K562 (cell line): ENCODE measurements around the gene CAPN12. TPM values are rescaled to one million over a fixed set of nuclear protein-coding genes. Genes with fewer than 3 reads are reported as not detected.

Experiments used
- CBX8 ChIP-seq: fragments of 200-600 bp; sonication (generic); IDR thresholded peaks from 2 replicates; pipeline ENCODE4 v1.6.1; 2012; ENCODE audit warnings: borderline replicate concordance, mixed run types, low read depth, mild to moderate bottlenecking, moderate library complexity, mixed read lengths, low read length, control low read depth, inconsistent platforms; ENCODE audit not compliant: poor library complexity, severe bottlenecking; ENCODE audit errors: extremely low read depth
- CCAR2 ChIP-seq: fragments of 200-400 bp; formaldehyde crosslinking; IDR thresholded peaks from 2 replicates; pipeline ENCODE4 v1.6.1; 2017; ENCODE audit warnings: mild to moderate bottlenecking, low read depth, low read length
- KDM1A ChIP-seq, 2 experiments: fragments of 450-650 bp; IDR thresholded peaks; 2 replicates each; pipeline ENCODE4 v1.6.1; 2016; ENCODE audit warnings: mild to moderate bottlenecking in 2 of 2
- RAD51 ChIP-seq: fragments of 450-650 bp; IDR thresholded peaks from 2 replicates; pipeline ENCODE4 v1.7.1; 2016; ENCODE audit warnings: low read depth, mild to moderate bottlenecking, borderline replicate concordance
- RNF2 ChIP-seq: sonication (generic); IDR thresholded peaks from 2 replicates; pipeline ENCODE4 v1.6.1; 2016
- SMARCC2 ChIP-seq: fragments of 450-650 bp; IDR thresholded peaks from 2 replicates; pipeline ENCODE4 v1.6.1; 2017; ENCODE audit warnings: antibody characterized with exemption, moderate library complexity, mild to moderate bottlenecking, low read depth
- SMARCE1 ChIP-seq: fragments of 450-650 bp; IDR thresholded peaks from 2 replicates; pipeline ENCODE4 v1.7.1; 2016; ENCODE audit warnings: mild to moderate bottlenecking
- TEAD1 ChIP-seq, 2 experiments: fragments of 450-650 bp in 1 of 2; sonication (generic) in 1 of 2; formaldehyde crosslinking; IDR thresholded peaks; 2 replicates each; pipeline versions ENCODE4 v1.4.0 to v1.8.0; 2020 to 2022; ENCODE audit warnings: mild to moderate bottlenecking in 2 of 2, missing genetic modification reagents in 1 of 2
- polyA plus RNA-seq, 8 experiments: library from polyadenylated mRNA; depleted of rRNA in 4 of 8; stranded (reverse) in 5 of 8; unstranded in 3 of 8; fragments of >200 nt; fragmentation: Nextera tagmentation in 2 of 8; fragmentation: Illumina TruSeq in 1 of 8; extraction: Ambion mirVana in 2 of 8; extraction: Trizol in 1 of 8; gene quantifications; 2 replicates each; pipeline versions ENCODE4 v1.2.1 to v1.2.3, GENCODE V29; 2011 to 2014; ENCODE audit warnings: inconsistent platforms in 1 of 8, missing spikeins in 1 of 8
- total RNA-seq, 7 experiments: library from RNA; depleted of rRNA in 6 of 7; stranded (reverse); fragments of >200 nt in 6 of 7; fragmentation: Illumina TruSeq in 2 of 7; extraction: Trizol in 2 of 7; gene quantifications; 2 replicates each; pipeline versions ENCODE4 v1.2.1 to v1.2.3, GENCODE V29; 2011 to 2021; ENCODE audit warnings: low replicate concordance in 1 of 7
- TF ChIP-seq, protein P1 (sequence below), 2 experiments: fragments of 450-650 bp; formaldehyde crosslinking in 1 of 2; IDR thresholded peaks; 2 replicates each; pipeline versions ENCODE4 v1.4.0 to v1.6.1; 2014 to 2020; ENCODE audit warnings: mild to moderate bottlenecking in 2 of 2, borderline replicate concordance in 1 of 2, low read depth in 1 of 2
- TF ChIP-seq, protein P2 (sequence below), 2 experiments: fragments of 450-650 bp in 1 of 2; sonication (generic) in 1 of 2; formaldehyde crosslinking in 1 of 2; IDR thresholded peaks in 1 of 2; conservative IDR thresholded peaks in 1 of 2; 2 replicates each; pipeline versions ENCODE4 v1.6.1 to v1.8.1; 2016 to 2023; ENCODE audit warnings: mild to moderate bottlenecking in 2 of 2, moderate library complexity in 2 of 2, inconsistent platforms in 1 of 2, missing genetic modification reagents in 1 of 2
- TF ChIP-seq, protein P3 (sequence below): fragments of 450-650 bp; IDR thresholded peaks from 2 replicates; pipeline ENCODE4 v1.6.1; 2016
- TF ChIP-seq, protein P4 (sequence below): fragments of 450-650 bp; formaldehyde crosslinking; IDR thresholded peaks from 2 replicates; pipeline ENCODE4 v1.4.0; 2020; ENCODE audit warnings: mild to moderate bottlenecking, mixed read lengths

The CAPN12 gene
- total and polyA plus RNA-seq, 9 of the 15 experiments (the other 6 are each of a cell fraction or from before 2014, with no cell fraction given) = 0.83 to 7.0 (median 1.6) TPM

DNA sequence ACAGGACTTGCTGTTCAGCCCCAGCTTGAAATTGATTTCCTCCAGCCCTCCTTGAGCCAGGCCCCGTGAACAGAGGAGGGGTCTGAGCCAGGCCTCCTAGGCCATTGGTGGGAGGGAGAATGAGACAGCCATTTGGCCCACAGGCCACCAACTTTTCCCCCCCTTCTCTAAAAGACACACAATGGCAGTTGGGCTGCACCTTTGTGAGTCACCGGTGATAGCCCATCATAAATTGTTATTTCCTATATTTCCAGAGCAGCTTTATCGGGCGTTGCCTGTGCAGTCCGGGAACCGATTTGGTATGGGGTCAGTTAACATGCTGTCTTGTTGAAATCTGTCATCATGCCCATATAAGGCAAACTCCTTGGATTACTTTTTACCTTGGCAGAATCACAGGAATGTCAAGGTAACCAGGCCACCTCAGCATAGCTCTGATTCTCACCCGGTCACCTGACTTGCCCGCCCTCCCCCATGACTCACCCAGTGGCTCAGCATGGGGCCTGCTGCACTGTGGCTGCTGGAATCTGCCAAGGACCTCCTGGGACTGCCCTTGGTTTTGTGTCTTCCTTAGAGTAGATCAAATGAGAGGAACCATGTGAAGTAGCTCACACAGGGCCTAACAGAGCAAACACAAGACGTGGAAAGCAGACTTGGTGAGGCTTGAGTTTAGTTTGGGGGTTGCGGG is 60.7 kb downstream of the CAPN12 start (continued):
- TF ChIP-seq, protein P1, sequence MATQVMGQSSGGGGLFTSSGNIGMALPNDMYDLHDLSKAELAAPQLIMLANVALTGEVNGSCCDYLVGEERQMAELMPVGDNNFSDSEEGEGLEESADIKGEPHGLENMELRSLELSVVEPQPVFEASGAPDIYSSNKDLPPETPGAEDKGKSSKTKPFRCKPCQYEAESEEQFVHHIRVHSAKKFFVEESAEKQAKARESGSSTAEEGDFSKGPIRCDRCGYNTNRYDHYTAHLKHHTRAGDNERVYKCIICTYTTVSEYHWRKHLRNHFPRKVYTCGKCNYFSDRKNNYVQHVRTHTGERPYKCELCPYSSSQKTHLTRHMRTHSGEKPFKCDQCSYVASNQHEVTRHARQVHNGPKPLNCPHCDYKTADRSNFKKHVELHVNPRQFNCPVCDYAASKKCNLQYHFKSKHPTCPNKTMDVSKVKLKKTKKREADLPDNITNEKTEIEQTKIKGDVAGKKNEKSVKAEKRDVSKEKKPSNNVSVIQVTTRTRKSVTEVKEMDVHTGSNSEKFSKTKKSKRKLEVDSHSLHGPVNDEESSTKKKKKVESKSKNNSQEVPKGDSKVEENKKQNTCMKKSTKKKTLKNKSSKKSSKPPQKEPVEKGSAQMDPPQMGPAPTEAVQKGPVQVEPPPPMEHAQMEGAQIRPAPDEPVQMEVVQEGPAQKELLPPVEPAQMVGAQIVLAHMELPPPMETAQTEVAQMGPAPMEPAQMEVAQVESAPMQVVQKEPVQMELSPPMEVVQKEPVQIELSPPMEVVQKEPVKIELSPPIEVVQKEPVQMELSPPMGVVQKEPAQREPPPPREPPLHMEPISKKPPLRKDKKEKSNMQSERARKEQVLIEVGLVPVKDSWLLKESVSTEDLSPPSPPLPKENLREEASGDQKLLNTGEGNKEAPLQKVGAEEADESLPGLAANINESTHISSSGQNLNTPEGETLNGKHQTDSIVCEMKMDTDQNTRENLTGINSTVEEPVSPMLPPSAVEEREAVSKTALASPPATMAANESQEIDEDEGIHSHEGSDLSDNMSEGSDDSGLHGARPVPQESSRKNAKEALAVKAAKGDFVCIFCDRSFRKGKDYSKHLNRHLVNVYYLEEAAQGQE (IDR thresholded peaks at IDR 0.05; ENCODE audit: borderline replicate concordance) = peak; percentile 43; the same call in 1 of the 2 replicates
- TF ChIP-seq, protein P1 (CRISPR knock-in tag; IDR thresholded peaks at IDR 0.05; ENCODE audit: low read depth) = no peak
- TF ChIP-seq CCAR2 = no peak
- TF ChIP-seq, protein P2, sequence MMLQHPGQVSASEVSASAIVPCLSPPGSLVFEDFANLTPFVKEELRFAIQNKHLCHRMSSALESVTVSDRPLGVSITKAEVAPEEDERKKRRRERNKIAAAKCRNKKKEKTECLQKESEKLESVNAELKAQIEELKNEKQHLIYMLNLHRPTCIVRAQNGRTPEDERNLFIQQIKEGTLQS (IDR thresholded peaks at IDR 0.05) = peak; percentile 96
- TF ChIP-seq, protein P2 (CRISPR knock-in tag; conservative IDR thresholded peaks at IDR 0.05) = peak; percentile 92
- peak; percentile 63; the same call in 1 of the 2 replicates for TF ChIP-seq RNF2
- TF ChIP-seq CBX8 = no peak
- peak; percentile 86 for TF ChIP-seq SMARCE1
- peak; percentile 89 for TF ChIP-seq RAD51
- peak; percentile 51; the same call in 1 of the 2 replicates for TF ChIP-seq SMARCC2
- TF ChIP-seq, protein P3, sequence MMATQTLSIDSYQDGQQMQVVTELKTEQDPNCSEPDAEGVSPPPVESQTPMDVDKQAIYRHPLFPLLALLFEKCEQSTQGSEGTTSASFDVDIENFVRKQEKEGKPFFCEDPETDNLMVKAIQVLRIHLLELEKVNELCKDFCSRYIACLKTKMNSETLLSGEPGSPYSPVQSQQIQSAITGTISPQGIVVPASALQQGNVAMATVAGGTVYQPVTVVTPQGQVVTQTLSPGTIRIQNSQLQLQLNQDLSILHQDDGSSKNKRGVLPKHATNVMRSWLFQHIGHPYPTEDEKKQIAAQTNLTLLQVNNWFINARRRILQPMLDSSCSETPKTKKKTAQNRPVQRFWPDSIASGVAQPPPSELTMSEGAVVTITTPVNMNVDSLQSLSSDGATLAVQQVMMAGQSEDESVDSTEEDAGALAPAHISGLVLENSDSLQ = 0 out of 2 replicates have a peak, but pooled peaks have one; percentile 31
- TF ChIP-seq, protein P4, sequence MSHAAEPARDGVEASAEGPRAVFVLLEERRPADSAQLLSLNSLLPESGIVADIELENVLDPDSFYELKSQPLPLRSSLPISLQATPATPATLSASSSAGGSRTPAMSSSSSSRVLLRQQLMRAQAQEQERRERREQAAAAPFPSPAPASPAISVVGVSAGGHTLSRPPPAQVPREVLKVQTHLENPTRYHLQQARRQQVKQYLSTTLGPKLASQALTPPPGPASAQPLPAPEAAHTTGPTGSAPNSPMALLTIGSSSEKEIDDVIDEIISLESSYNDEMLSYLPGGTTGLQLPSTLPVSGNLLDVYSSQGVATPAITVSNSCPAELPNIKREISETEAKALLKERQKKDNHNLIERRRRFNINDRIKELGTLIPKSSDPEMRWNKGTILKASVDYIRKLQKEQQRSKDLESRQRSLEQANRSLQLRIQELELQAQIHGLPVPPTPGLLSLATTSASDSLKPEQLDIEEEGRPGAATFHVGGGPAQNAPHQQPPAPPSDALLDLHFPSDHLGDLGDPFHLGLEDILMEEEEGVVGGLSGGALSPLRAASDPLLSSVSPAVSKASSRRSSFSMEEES = peak; percentile 61
- peak; percentile 93 to 94 for TF ChIP-seq KDM1A (IDR thresholded peaks at IDR 0.05)
- peak; percentile 14 to 87; a peak in 2 of 4 replicates for TF ChIP-seq TEAD1 (CRISPR knock-in tag; IDR thresholded peaks at IDR 0.05)
